ENCODE measurements around the gene PRPF4.
"Not testable (repeated sequence)": the region's sequence is repeated elsewhere in the genome, so short reads cannot be mapped to it uniquely, and the experiment has no call there.

Gene PRPF4

DNA sequence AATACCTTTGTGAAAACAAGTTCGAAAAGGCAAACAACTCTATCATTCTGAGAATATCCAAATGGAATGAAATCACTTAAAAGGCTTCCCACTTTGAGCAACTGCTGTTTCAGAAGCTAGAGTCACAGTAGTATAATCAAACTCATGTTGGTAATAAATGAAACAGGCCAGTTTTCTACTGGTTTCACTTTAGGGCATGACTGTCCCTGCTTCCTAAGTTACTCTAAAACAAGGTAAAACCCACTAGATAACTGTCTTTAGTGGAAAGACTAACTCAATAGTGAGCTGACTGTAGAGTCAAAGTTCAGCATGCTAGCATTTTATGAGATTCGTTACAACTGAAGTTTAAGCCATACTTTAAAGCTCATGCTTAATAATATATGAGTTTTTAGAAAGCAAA lies 6.1 kb upstream of the PRPF4 start:
- DNase-seq = no peak

DNA sequence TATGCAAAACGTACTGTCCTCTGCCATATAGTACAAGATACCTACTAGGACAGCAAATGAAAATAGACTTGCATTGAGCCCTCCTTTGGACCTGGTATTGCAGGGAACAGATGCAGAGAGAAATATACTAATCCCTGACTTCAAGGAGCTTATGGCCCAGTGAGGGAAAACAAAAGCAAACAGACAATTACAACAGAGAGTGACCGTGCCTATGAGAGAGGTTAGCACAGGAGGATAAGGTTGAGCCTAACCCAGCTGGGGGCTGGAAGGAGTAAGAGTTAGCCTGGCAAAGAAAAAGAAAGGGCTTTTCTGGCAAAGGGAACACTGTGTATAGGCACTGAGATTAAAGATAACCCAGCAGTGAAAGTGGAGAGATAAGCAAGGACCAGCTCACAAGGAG lies 5.6 kb upstream of the PRPF4 start:
- no peak for DNase-seq

GRCh38 chr9:113274474-113275156 lies 843 bp upstream of the PRPF4 start:
- DNase-seq = peak; percentile 32

- DNase-seq = no peak
These were observed 3.4 kb downstream of the PRPF4 start for GRCh38 chr9:113278840-113279239.

DNA sequence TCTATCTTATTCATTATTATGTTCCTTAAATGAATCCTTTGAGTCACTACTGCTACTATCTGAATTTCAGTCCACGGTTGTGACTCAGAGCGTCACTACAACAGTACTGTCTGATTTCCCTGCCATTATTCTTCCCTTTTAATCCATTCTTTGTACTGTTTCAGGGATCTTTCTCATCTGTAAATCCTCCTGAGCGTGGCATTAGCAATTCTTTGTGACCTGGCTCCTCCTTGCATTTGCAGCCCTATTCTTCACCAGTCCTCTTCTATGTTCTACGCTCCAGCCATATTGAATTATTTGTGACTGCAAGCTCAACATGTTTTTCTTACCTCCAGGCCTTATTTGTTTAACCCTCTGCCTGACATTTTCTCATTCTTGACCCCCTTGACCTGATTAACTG lies 5.9 kb downstream of the PRPF4 start:
- DNase-seq = no peak

GRCh38 chr9:113289091-113289490 lies 13.6 kb downstream of the PRPF4 start:
- no peak for DNase-seq

DNA sequence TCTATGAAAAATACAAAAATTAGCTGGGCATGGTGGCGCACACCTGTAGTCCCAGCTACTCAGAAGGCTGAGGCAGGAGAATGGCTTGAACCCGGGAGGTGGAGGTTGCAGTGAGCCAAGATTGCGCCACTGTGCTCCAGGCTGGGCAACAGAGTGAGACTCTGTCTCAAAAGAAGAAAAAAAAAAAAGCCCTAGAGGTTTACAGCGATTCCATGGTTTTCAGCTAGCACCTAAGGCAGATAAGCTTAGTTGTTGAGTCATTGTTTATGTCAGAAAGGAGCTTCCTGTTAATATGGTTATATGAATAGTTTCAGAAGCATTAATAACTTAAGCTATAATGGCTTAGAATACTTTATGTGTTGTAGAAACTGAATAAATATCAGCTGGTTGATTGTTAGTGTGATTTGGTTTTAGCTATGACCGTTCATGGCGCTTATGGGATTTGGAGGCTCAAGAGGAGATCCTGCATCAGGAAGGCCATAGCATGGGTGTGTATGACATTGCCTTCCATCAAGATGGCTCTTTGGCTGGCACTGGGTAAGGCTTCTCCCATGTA lies 14.7 kb downstream of the PRPF4 start:
- DNase-seq = no peak

- no peak for DNase-seq
These were observed 17.9 kb downstream of the PRPF4 start for GRCh38 chr9:113293285-113293878.

DNA sequence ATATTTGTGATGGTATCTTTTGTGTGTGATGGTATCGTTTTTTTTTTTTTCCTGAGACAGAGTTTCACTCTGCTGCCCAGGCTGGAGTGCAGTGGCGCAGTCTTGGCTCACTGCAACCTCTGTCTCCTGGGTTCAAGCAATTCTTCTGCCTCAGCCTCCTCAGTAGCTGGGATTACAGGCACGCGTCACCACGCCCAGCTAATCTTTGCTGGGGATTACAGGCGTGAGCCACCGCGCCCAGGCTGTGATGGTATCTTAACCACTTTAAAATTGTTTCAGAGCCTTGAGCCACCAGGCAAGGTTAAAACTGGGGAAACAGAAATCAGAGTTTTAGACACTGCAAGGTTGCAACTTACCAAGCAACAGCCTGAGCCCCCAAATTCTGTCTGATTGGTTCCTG lies 20.8 kb downstream of the PRPF4 start:
- DNase-seq = not testable (repeated sequence)

DNA sequence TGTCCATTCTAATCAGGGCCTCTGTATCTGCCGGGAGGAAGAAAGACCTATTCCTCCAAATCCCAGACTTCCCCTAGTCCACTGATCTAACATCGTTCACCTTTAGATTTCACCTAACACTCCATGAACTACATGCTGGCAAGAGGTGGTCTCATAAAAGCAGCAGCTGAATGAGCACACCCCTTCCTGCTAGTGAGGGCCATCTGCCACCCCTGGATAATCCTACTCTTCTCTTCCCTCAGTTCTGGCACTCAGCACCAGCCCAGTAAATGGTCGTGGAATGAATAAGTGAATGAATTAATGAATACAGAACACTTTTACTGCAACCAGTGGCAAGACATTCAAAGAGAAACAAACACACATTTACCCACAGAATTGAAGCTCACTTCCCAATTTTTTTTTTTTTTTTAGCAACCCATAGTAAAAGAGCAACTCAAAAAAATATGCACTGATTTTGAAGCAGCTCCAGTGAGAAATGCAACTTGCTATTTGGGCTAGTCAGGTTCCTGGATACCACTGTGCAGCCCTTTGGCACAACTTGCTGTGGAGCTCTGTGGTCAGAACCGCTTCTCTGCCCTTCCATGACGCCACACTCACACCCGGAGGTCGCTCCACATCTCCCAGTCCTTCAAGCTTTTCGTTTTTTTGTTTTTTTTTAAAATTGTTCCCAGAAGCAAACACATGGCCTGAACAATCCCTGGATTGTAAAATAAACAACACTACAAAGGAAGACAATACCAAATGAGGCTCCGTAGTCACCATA lies 21.5 kb downstream of the PRPF4 start:
- DNase-seq = no peak

GRCh38 chr9:113298311-113298710 lies 22.9 kb downstream of the PRPF4 start:
- no peak for DNase-seq

DNA sequence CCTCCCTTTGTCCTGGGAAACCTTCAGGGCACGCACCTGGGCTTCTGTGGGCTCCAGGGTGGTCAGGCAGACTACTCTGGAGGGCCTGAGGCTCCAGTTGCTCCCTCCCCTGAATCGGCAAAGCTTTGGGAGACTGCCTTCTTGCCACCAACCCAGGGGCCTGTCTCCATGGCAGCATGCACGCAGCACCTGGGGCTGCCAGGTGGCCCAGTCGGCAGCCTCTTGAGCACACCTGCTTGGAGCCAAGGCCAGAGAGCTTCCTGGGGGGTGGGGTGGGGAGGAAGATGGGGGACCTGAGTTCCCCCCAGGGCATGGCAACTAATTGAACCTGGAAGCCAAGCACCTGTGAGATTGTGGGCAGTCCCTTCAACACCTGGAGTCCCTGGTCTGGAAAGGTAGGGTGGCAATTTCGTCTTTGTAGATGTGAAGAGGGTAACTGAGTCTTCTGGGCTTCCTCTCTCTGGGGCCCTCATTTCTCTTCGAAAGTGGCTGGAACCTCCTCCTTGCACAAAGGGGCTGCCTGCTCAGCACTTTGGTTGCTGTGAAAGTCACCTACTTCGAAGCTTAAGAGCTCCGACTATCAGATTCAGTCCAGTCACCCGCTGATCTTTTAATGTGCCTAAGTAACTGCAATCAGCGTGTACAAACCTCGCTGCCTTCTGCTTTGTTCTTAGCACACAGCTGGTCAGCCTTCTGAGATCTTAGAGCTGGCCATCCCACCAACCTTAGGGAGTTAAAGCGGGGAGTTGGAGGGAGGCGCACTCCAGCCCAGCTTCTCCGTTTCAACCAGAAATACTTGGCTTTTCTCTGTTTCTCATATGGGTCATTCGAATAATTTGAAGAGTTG lies 23.7 kb downstream of the PRPF4 start:
- peak; percentile 92 for DNase-seq

DNA sequence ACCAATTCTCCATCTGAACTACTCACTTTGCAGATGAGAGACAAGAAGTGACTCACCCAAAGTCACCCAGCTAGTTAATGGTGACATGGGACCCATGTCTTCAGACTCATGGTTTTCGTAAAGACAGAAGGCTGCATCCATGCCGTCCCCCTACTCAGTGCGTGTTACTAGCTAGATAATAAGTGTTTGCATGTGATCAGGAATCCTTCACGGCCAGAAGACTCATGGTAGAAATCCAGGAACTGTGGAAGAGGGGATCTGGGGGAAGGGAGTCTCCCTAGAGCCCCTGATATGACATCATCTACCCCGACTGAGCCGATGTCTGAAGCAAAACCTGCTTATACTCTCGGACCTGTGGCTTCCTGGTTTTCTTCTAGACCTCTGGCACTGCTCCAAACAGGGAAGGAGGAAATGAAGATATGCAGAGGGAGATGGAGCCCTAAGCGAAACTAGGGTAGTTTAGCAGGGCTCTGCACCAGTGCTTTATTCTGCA lies 24.4 kb downstream of the PRPF4 start:
- peak; percentile 81 for DNase-seq

DNA sequence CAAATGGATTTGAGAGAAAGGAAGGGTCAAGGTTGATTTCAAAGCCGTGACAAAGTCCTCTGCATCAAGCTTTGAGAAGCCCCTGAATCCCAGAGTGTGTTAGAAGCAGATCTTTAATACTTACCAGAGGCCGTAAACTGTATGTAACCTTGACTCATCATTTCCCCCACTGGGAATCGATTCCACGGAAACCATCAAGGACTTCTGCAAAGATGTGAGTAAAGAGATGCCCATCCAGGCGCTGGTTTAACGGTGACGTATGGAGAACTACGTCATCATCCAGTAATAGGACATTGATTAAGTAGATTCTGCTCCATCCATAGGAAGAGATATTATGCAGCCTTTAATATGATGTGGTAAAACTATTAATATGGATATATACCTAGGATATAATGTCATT lies 26.1 kb downstream of the PRPF4 start:
- DNase-seq = no peak

DNA sequence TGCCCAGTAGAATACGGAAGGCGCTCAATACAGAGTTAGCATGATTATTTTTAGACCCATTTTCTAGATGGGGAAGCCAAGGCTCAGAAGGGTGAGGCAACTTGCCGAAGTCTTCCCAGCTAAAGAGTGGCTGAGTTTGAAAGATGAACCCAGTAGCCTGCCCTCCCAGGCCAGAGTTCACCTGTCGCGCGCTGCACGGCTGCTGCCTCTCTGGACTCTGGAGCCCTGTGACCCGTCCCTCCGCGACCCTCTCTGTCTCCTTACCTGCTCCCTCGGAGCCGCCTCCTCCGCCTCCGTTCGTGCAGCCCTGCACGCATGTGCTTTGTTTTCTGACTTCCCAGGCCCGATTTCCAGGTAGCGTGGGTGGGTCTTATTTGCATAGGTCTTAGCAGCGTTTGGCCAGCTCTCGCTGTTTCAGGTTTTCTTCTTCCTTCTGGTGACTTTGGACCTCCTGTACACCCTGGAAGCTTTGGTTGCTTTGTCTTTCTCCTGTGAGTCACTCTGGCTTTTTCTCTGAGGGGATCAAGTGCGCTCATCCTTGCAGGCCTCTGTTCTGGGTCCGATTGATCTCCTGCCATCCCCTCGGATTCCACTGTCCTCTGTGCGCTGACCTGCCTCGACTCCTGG lies 27.4 kb downstream of the PRPF4 start, which contains the start of gene RNF183:
TSS of gene RNF183 (minus strand) at position 585 of the 627 bp plus-strand sequence. CDS start 5,192 bp downstream, outside the sequence.
- DNase-seq = no peak

DNA sequence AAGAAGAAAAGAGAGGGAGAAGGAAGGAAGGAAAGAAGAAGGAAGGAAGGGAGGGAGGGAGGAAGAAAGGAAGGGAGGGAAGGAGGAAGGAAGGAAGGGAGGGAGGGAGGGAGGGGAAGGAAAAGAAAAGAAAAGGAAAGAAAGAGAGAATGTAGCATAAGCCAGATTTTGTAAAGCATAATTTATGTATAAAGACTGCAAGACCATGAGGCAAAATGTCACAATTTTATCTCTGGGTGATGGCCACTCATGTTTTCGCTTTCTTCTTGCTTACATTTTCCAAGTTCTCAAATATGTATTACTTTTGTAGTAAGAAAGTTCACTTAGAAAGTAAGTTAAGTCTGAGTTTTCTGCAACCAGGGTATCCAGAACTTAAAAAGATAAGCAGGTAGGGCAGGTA lies 31.1 kb downstream of the PRPF4 start:
- no peak for DNase-seq

DNA sequence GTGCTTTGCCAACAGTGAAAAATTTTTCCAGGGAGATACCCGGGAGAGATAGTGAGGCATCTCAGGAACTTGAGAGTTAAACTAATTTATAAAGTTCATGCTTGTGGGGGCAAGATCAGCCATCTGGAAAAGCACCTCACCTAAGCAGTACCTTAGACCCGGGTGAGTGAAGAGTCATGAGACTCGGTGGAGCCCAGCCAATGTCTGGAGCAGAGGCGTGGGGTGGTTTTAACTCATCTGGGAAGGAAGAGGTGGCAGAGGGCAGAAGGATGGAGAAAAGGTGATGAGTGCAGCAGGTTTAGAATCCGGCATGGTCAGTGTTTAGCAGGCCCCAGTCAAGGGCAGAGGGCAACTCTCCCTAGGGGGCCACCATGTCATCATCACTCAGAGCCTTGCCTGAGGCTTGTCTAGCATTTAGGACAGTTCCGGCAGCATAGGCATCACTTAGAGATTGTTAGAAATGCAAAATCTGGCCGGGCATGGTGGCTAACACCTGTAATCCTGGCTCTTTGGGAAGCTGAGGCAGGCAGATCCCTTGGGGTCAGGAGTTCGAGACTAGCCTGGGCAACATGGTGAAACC lies 32.0 kb downstream of the PRPF4 start:
- DNase-seq = no peak

DNA sequence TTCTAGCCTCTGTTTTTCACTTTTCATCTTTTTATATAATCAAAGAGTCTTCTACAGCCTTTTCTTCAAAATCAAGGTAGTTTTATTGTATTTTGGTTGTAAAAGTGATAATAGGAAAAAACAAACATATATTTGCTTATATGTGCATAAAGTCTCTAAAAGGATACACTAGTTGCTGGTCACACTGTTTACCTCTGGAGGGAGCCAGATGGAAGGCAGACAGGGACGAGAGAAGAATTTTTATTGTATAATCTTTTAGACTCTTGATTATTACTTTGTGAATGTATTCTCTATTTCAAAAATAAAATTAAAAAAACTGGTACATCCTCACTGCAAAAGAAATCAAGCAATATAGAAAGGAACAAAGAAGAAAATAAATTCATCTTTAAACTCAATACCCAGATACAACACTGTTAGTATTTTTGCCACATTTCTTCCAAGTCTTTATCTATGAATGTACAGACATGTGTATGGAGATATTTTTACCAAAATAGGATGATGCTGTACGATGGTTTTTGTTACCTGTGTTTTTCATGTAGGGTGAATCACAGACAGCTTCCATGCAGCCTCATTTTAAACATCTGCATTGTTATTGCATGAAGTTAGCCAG lies 33.9 kb downstream of the PRPF4 start:
- DNase-seq = no peak

- no peak for DNase-seq
These were observed 35.1 kb downstream of the PRPF4 start for GRCh38 chr9:113310538-113310937.

- DNase-seq = no peak
These were observed 36.5 kb downstream of the PRPF4 start for GRCh38 chr9:113311961-113312360.

- no peak for DNase-seq
These were observed 37.8 kb downstream of the PRPF4 start for GRCh38 chr9:113313261-113313660.
